ENCODE data around the gene BTBD16. TPM values are rescaled to one million over a fixed set of nuclear protein-coding genes. Genes with fewer than 3 reads are reported as not detected.

Gene BTBD16
- total and polyA plus RNA-seq, 2 experiments from 2014 or later = 0.47 to 0.74 TPM

- TF ChIP-seq EZH2 (IDR thresholded peaks at IDR 0.05; ENCODE audit: borderline replicate concordance) (no peak), EZH2phosphoT487 (IDR thresholded peaks at IDR 0.05; ENCODE audit: low read depth, severe bottlenecking, unreplicated experiment) (no peak), CTCF (IDR thresholded peaks at IDR 0.05; ENCODE audit: poor library complexity) (no peak)
- Histone ChIP-seq H3K9me3 (ENCODE audit: low read depth) (no peaks in the 10 kb centered on the region), H3K79me2 (no peaks in the 10 kb centered on the region), H3K27me3 (no peaks in the 10 kb centered on the region), H3K4me2 (no peak overlapping the region), H3K27ac (no peak overlapping the region), H4K20me1 (ENCODE audit: insufficient read depth, poor library complexity, severe bottlenecking) (no peaks in the 10 kb centered on the region), H3K4me1 (ENCODE audit: insufficient read depth) (no peaks in the 10 kb centered on the region), H2AFZ (no peak overlapping the region), H3K9me2 (replicated peaks; ENCODE audit: insufficient read depth) (no peaks in the 10 kb centered on the region), H3K36me3 (replicated peaks; ENCODE audit: insufficient read depth, low read depth) (no peaks in the 10 kb centered on the region), H3K4me3 (no peak overlapping the region)
- DNase-seq (ENCODE audit: low spot score) = no peak
- WGBS (ENCODE audit: low lambda C conversion rate, missing lambda C conversion rate) = 84% methylated on average over 6 of the region's 6 CpGs
Observed at GRCh38 chr10:122288262-122288661, 17.2 kb downstream of the BTBD16 start.

GRCh38 chr10:122288917-122289316 is 17.8 kb downstream of the BTBD16 start:
- Histone ChIP-seq H2AFZ (no peak overlapping the region), H3K27me3 (no peaks in the 10 kb centered on the region), H3K79me2 (no peaks in the 10 kb centered on the region), H3K9me2 (replicated peaks; ENCODE audit: insufficient read depth) (no peaks in the 10 kb centered on the region), H3K27ac (no peak overlapping the region), H3K4me2 (no peak overlapping the region), H3K9me3 (ENCODE audit: low read depth) (no peaks in the 10 kb centered on the region), H4K20me1 (ENCODE audit: insufficient read depth, poor library complexity, severe bottlenecking) (no peaks in the 10 kb centered on the region), H3K4me3 (no peak overlapping the region), H3K4me1 (ENCODE audit: insufficient read depth) (no peaks in the 10 kb centered on the region), H3K36me3 (replicated peaks; ENCODE audit: insufficient read depth, low read depth) (no peaks in the 10 kb centered on the region)
- WGBS (ENCODE audit: low lambda C conversion rate, missing lambda C conversion rate) = 79% methylated on average over 3 of the region's 3 CpGs
- TF ChIP-seq EZH2 (IDR thresholded peaks at IDR 0.05; ENCODE audit: borderline replicate concordance) (no peak), CTCF (IDR thresholded peaks at IDR 0.05; ENCODE audit: poor library complexity) (no peak), EZH2phosphoT487 (IDR thresholded peaks at IDR 0.05; ENCODE audit: low read depth, severe bottlenecking, unreplicated experiment) (no peak)
- DNase-seq (ENCODE audit: low spot score) = no peak

GRCh38 chr10:122290334-122290733 is 19.2 kb downstream of the BTBD16 start:
- H3K9me2 ChIP-seq (replicated peaks; ENCODE audit: insufficient read depth) = no peaks in the 10 kb centered on the region
- H3K79me2 ChIP-seq = no peaks in the 10 kb centered on the region
- H3K4me1 ChIP-seq (ENCODE audit: insufficient read depth) = no peaks in the 10 kb centered on the region
- H3K9me3 ChIP-seq (ENCODE audit: low read depth) = no peaks in the 10 kb centered on the region
- WGBS (ENCODE audit: low lambda C conversion rate, missing lambda C conversion rate) = 85% methylated on average over 7 of the region's 7 CpGs
- no peaks in the 10 kb centered on the region for H4K20me1 ChIP-seq (ENCODE audit: insufficient read depth, poor library complexity, severe bottlenecking)
- no peak for DNase-seq (ENCODE audit: low spot score)
- no peaks in the 10 kb centered on the region for H3K27me3 ChIP-seq
- H3K4me3 ChIP-seq = no peak overlapping the region
- no peaks in the 10 kb centered on the region for H3K36me3 ChIP-seq (replicated peaks; ENCODE audit: insufficient read depth, low read depth)
- no peak overlapping the region for H3K27ac ChIP-seq
- H3K4me2 ChIP-seq = no peak overlapping the region
- H2AFZ ChIP-seq = no peak overlapping the region
- TF ChIP-seq EZH2phosphoT487 (IDR thresholded peaks at IDR 0.05; ENCODE audit: low read depth, severe bottlenecking, unreplicated experiment) = no peak
- no peak for TF ChIP-seq EZH2 (IDR thresholded peaks at IDR 0.05; ENCODE audit: borderline replicate concordance)

GRCh38 chr10:122290833-122291532 is 19.9 kb downstream of the BTBD16 start:
- Histone ChIP-seq H3K9me2 (replicated peaks; ENCODE audit: insufficient read depth) (no peaks in the 10 kb centered on the region), H3K4me1 (ENCODE audit: insufficient read depth) (no peaks in the 10 kb centered on the region), H3K4me3 (no peak overlapping the region), H3K27me3 (no peaks in the 10 kb centered on the region), H3K79me2 (no peaks in the 10 kb centered on the region), H3K36me3 (replicated peaks; ENCODE audit: insufficient read depth, low read depth) (no peaks in the 10 kb centered on the region), H3K9me3 (ENCODE audit: low read depth) (no peaks in the 10 kb centered on the region), H2AFZ (no peak overlapping the region), H3K27ac (no peak overlapping the region), H3K4me2 (no peak overlapping the region), H4K20me1 (ENCODE audit: insufficient read depth, poor library complexity, severe bottlenecking) (no peaks in the 10 kb centered on the region)
- WGBS (ENCODE audit: low lambda C conversion rate, missing lambda C conversion rate) = 91% methylated on average over 13 of the region's 13 CpGs
- TF ChIP-seq EZH2 (IDR thresholded peaks at IDR 0.05; ENCODE audit: borderline replicate concordance) (no peak), CTCF (IDR thresholded peaks at IDR 0.05; ENCODE audit: poor library complexity) (no peak), EZH2phosphoT487 (IDR thresholded peaks at IDR 0.05; ENCODE audit: low read depth, severe bottlenecking, unreplicated experiment) (no peak)
- no peak for DNase-seq (ENCODE audit: low spot score)
